Forelimb muscle (tissue), 1 donor: ENCODE measurements around the gene TOP1. TPM values are rescaled to one million over a fixed set of nuclear protein-coding genes. Genes with fewer than 3 reads are reported as not detected.

Experiments used
- DNase-seq: peaks from one replicate; pipeline ENCODE4 v3.0.0-alpha.2; 2013; ENCODE audit warnings: low read depth
- polyA plus RNA-seq: library from polyadenylated mRNA; unstranded; fragments of 120-200 nt; gene quantifications from one replicate; pipeline ENCODE4 v1.2.1, GENCODE V29; 2013; ENCODE audit not compliant: insufficient read length

Gene TOP1
- polyA plus RNA-seq, 1 donor, result 49.6 TPM

DNA sequence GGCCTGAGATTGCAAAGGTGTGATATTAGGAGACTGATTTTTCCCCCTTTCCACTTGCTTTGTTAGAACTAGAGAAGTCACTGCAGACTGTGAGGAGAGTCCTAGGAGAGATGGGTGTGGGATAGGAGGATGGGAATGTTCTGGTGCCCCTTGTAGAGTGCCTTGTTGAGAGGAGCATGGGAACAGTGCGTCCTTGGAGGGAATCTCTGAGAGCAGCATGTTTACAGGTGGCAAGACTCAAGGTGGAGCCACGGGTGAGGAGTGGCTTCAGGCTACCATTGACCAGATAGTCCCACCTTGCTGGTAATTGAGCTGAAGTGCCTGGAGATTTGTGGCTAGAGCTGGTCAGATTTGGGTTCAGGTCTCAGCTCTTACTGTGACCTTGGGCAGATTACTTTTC lies 114.7 kb downstream of the TOP1 start:
- DNase-seq, result no peak

- no peak for DNase-seq
Observed at GRCh38 chr20:41145317-41145716, 116.7 kb downstream of the TOP1 start.

- no peak for DNase-seq
Observed at GRCh38 chr20:41145821-41146620, 117.4 kb downstream of the TOP1 start.

DNA sequence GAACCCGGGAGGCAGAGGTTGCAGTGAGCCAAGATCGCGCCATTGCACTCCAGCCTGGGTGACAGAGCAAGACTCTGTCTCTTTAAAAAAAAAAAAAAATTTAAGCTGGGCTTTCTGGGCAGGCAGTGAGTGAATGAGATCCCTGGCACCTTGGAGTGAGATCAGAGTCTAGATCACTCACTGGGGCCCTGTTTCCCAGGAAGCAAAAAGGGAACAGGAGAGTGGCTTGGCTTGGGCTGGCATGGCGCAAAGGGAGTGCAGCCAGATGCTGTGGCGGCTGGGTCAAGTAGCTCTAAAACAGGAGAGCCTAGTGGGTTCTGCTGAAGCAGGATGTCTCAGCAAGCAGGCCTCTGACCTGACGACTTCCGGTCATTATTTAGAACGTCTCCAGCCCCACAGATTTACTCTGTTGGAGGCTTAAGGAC lies 119.2 kb downstream of the TOP1 start:
- DNase-seq, result no peak

- DNase-seq, result no peak
Observed at GRCh38 chr20:41148942-41149341, 120.3 kb downstream of the TOP1 start.

GRCh38 chr20:41150664-41151063 lies 122.0 kb downstream of the TOP1 start:
- DNase-seq, result no peak

- DNase-seq, result no peak
Observed at GRCh38 chr20:41151134-41151869, 122.7 kb downstream of the TOP1 start.

DNA sequence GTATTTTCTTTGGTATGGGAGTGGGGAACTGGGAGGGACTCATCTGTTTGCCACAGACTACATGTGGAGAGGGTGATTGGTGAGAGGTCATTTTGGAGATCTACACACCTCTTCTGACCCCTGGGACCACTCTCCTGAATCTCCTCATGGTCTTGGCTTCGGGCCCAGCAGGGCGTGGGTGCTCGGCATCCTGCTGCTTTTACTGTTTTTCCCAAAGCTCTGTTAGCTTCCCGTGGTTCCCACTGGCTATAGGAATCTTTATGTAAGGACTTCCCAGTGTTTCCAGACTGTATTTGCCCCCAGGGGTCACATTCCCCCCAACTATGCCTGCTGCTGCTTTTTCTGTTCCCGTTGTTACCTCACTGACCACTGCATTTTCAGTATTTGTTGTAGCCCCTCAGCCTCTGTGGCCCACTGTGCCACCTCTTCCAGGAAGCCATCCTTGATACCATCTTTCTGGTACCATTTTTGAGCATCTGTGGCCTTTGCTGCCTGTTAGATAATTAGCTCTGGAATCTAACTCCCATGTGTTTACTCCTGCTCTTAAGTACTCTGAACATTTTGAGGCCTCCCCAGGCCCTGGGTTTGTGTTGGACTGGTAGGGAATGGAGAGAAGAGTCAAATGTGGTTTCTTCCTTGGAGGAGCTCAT lies 123.6 kb downstream of the TOP1 start:
- no peak for DNase-seq

DNA sequence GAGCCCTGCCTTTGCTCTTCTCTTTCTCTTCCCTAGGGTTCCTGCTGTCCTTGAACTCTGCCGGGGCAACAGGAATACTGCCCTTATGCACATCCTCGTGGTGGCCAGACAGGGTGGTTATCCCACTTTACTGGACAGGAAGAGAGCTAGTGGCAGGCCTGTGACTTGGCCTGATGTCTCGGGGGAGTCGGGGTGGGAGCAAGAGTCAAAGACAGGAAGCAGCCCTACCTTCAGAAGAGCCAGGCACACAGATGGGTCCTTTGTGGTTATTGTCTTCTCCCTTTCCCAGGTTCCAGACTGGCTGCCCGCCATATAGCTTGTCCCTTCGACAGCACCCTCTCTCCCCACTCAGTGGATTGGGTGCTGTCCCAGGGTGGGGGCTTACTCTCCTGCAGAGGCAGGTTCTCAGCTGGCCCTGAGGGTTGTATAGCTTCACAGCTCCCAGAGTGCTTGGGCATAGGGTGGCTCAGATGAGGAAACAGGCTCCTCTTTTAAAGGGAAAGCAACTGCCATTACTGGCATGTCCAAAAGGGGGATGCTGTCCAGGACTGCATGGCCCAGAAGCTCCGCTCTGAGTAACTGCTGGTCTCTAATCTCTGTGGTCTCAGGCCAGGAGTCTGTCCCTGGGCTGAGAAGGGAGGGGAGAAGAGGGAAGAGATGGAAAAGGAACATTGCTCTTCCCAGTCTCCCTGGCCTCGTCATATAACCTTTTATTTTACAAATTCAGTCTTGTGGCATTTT lies 126.0 kb downstream of the TOP1 start:
- no peak for DNase-seq

DNA sequence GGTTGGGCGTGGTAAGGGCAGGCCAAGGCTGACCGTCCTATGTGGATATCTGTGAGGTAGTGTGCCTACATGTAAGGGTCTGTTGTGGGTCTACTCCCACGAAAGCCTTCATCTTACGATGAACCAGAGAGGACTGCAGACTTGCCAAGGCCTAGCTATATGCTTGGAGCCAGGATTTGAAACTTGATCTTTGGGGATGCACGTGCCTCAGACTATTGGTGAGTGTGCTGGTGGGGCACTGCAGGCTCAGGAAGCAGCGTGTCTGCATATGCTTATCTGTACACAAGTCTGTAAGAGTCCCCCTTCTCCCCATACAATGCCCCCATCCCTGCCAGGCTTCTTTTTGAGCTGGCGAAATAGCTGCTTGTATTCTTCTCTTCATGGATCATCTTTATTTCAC lies 126.6 kb downstream of the TOP1 start:
- no peak for DNase-seq

DNA sequence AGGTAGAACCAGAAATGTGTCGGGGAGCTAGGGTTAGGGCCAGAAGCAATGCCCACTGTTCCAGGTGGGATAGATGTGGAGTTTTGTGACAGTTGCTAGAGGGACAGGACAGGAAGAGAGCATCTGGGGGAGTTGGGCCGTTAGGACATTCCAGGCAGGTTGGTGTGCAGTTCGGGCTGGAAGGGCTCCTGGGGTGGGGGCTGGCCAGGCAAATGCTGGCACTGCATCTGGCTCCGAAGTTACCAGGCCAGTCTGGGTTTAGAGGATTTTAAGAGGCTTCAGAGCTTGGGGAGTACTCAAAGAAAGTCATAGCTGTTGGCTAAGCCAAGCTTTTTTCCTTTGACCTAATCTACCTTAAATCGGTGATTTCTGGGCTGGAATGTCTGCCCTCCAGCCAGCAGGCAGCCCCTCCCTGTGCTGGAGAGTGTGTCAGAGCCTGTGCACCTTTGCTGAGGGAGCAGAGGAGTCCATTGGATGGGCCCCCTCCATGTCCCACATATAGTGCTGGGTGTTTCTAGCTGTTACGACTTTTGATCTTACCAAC lies 129.5 kb downstream of the TOP1 start:
- DNase-seq, result no peak

GRCh38 chr20:41159547-41159946 lies 130.9 kb downstream of the TOP1 start:
- DNase-seq, result no peak

DNA sequence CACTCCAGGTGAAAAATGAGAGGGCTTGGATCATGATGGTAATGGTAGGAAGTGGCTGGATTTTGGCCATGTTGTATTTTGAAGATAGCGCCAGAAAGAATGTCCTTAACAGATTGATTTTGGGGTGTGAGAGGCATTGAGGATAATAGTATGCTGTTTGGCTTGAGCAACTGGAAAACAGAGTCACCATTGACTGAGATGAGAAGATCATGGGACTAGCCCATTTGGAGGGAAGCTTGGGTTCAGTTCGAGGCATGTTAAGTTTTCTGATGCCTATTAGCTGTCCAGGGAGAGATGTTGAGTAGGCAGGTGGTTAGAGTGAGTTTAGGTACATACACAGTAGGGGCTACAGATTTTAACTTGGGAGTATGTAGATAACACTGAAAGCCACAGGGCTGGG lies 132.1 kb downstream of the TOP1 start:
- DNase-seq, result no peak

DNA sequence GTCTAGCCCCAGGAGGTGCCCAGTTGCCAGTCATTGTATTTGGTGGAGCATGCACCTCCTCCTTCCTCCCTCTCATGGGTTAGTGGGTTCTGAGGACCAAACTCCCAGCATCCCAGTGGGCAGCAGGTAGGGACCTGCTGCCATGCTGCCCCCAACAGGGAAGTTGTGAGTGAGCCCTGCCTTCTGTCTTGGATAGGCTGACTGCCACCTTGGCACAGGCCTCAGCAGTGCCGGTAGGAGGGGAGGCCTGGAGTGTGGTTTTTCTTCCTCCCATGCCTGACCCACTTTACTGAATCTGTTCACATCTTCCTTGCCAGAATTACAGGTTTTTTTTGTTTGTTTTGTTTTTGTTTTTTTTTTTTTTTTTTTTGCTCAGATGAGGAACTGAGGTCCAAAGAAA lies 133.3 kb downstream of the TOP1 start:
- no peak for DNase-seq

- no peak for DNase-seq
Observed at GRCh38 chr20:41162396-41162795, 133.8 kb downstream of the TOP1 start.

DNA sequence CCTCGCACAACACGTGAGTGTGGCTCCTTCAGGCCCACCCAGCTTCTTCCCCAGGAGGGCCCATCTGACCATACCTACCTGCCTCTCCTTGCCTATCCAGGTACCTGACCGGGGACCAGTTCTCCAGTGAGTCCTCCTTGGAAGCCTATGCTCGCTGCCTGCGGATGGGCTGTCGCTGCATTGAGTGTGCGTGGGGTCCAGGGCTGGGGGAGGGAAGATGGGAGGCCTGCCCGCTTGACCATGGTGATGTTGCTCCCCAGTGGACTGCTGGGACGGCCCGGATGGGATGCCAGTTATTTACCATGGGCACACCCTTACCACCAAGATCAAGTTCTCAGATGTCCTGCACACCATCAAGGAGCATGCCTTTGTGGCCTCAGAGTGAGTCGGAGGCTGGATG lies 135.2 kb downstream of the TOP1 start:
- DNase-seq, result no peak

DNA sequence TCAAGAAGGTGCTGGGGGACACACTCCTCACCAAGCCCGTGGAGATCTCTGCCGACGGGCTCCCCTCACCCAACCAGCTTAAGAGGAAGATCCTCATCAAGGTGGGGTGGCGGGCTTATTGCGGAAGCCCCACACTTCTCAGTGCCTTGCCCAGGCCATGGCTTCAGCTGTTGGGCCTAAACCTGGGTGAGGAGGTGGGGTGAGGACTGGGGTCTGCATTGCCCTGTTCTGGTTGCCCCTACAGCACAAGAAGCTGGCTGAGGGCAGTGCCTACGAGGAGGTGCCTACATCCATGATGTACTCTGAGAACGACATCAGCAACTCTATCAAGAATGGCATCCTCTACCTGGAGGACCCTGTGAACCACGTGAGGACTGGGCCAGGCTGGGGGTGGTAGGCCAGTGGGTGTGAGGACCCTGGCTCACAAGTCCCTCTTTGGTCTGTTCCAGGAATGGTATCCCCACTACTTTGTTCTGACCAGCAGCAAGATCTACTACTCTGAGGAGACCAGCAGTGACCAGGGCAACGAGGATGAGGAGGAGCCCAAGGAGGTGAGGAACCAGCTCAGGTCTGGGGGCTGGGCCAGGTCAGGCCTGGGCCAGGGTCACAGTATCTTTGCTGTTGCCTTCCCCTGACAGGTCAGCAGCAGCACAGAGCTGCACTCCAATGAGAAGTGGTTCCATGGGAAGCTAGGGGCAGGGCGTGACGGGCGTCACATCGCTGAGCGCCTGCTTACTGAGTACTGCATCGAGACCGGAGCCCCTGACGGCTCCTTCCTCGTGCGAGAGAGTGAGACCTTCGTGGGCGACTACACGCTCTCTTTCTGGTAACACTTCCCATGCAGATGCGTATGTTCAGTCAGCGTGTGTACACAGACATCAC lies 136.6 kb downstream of the TOP1 start:
- no peak for DNase-seq

GRCh38 chr20:41166201-41167117 lies 137.8 kb downstream of the TOP1 start:
- no peak for DNase-seq

DNA sequence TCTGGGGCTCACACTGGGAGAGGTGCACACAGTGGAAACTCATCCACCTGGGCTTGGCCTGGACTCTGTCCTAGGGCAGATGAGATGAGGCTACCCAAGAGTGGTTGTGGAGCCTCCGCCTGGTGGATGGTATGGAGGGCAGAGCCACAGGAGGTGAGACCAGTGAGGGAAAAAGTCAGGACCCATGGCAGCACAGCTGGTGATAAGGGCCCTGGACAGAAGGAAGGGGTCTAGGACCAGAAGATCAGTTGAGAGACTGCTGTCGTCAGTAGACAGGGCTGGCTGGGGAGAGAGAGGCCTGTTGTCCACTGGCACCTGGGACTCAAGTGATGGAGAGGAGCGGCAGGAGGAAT lies 138.5 kb downstream of the TOP1 start:
- DNase-seq, result no peak
